Panc1 (cell line): ENCODE data around the gene PDE4B.

Experiments
- POLR2AphosphoS5 ChIP-seq: IDR thresholded peaks from 2 replicates; pipeline ENCODE4 v1.6.1; 2012; ENCODE audit warnings: mild to moderate bottlenecking, low read depth, low read length, moderate library complexity
- SIN3A ChIP-seq: IDR thresholded peaks from 2 replicates; pipeline ENCODE4 v1.6.1; 2012; ENCODE audit warnings: low read depth, mild to moderate bottlenecking, low read length, moderate library complexity, borderline replicate concordance; ENCODE audit not compliant: insufficient read depth
- TCF7L2 ChIP-seq: IDR thresholded peaks from 2 replicates; pipeline ENCODE4 v1.6.1; 2011; ENCODE audit warnings: mild to moderate bottlenecking, low read depth, low read length, inconsistent platforms
- TF ChIP-seq, protein P1 (sequence below), 2 experiments: IDR thresholded peaks; 2 replicates each; pipeline ENCODE4 v1.6.1; 2011 to 2012; ENCODE audit warnings: low read depth in 2 of 2, control low read depth in 1 of 2, low read length in 1 of 2, mild to moderate bottlenecking in 1 of 2, moderate library complexity in 1 of 2; ENCODE audit not compliant: insufficient read depth in 1 of 2
- TF ChIP-seq, protein P2 (sequence below): fragments of 450-650 bp; IDR thresholded peaks from 2 replicates; pipeline ENCODE4 v1.5.1; 2017; ENCODE audit warnings: mild to moderate bottlenecking

GRCh38 chr1:66311092-66311491 lies 518.4 kb downstream of the PDE4B start:
- TF ChIP-seq, protein P1, sequence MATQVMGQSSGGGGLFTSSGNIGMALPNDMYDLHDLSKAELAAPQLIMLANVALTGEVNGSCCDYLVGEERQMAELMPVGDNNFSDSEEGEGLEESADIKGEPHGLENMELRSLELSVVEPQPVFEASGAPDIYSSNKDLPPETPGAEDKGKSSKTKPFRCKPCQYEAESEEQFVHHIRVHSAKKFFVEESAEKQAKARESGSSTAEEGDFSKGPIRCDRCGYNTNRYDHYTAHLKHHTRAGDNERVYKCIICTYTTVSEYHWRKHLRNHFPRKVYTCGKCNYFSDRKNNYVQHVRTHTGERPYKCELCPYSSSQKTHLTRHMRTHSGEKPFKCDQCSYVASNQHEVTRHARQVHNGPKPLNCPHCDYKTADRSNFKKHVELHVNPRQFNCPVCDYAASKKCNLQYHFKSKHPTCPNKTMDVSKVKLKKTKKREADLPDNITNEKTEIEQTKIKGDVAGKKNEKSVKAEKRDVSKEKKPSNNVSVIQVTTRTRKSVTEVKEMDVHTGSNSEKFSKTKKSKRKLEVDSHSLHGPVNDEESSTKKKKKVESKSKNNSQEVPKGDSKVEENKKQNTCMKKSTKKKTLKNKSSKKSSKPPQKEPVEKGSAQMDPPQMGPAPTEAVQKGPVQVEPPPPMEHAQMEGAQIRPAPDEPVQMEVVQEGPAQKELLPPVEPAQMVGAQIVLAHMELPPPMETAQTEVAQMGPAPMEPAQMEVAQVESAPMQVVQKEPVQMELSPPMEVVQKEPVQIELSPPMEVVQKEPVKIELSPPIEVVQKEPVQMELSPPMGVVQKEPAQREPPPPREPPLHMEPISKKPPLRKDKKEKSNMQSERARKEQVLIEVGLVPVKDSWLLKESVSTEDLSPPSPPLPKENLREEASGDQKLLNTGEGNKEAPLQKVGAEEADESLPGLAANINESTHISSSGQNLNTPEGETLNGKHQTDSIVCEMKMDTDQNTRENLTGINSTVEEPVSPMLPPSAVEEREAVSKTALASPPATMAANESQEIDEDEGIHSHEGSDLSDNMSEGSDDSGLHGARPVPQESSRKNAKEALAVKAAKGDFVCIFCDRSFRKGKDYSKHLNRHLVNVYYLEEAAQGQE (IDR thresholded peaks at IDR 0.05; ENCODE audit: insufficient read depth in 1 of 2, low read depth in 2 of 2, low read length in 1 of 2) = no peak
- TF ChIP-seq POLR2AphosphoS5 (no peak), SIN3A (no peak), TCF7L2 (no peak)
- TF ChIP-seq, protein P2, sequence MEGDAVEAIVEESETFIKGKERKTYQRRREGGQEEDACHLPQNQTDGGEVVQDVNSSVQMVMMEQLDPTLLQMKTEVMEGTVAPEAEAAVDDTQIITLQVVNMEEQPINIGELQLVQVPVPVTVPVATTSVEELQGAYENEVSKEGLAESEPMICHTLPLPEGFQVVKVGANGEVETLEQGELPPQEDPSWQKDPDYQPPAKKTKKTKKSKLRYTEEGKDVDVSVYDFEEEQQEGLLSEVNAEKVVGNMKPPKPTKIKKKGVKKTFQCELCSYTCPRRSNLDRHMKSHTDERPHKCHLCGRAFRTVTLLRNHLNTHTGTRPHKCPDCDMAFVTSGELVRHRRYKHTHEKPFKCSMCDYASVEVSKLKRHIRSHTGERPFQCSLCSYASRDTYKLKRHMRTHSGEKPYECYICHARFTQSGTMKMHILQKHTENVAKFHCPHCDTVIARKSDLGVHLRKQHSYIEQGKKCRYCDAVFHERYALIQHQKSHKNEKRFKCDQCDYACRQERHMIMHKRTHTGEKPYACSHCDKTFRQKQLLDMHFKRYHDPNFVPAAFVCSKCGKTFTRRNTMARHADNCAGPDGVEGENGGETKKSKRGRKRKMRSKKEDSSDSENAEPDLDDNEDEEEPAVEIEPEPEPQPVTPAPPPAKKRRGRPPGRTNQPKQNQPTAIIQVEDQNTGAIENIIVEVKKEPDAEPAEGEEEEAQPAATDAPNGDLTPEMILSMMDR = no peak
